Mucosa of descending colon (tissue), 3 donors: ENCODE measurements around the gene ENPP6. TPM values are rescaled to one million over a fixed set of nuclear protein-coding genes. Genes with fewer than 3 reads are reported as not detected.

Experiments used
- ATAC-seq: fragments of 200-7000 bp; cut with Tn5 transposase; one replicate; pipeline ENCODE4 v1.9.1; 2020; ENCODE audit warnings: mild to moderate bottlenecking, moderate library complexity
- DNase-seq, 3 donors: peaks; one replicate each; pipeline ENCODE4 v3.0.0-alpha.2; 2020
- H3K36me3 ChIP-seq: fragments of 200-600 bp; one replicate; pipeline ENCODE4 v1.8.0; 2021; ENCODE audit warnings: low read depth, mild to moderate bottlenecking
- H3K4me1 ChIP-seq: fragments of 200-600 bp; one replicate; pipeline ENCODE4 v1.8.0; 2021; ENCODE audit warnings: low read depth, mild to moderate bottlenecking
- H3K4me3 ChIP-seq: fragments of 200-600 bp; one replicate; pipeline ENCODE4 v1.8.0; 2021; ENCODE audit warnings: mild to moderate bottlenecking
- H3K9me3 ChIP-seq: fragments of 200-600 bp; one replicate; pipeline ENCODE4 v1.8.0; 2021; ENCODE audit warnings: mild to moderate bottlenecking
- CTCF ChIP-seq: fragments of 200-600 bp; IDR thresholded peaks from one replicate; pipeline ENCODE4 v1.8.0; 2022; ENCODE audit warnings: antibody characterized with exemption, mild to moderate bottlenecking
- intact Hi-C, 2 donors: fragments of 100-400 bp; cut with DNase I in 1 of 2; cut with micrococcal nuclease in 1 of 2; formaldehyde crosslinking; loops; one replicate each; pipeline versions ENCODE4 v1.11.0 to v1.11.1; 2022; cut with DNase I, micrococcal nuclease
- total RNA-seq, 3 donors: library from RNA; stranded (reverse); fragmentation: NEBNext Ultra II Directional in 2 of 3; extraction: Animal tissue kit (Norgen Biotek cat#: 25700) in 2 of 3; gene quantifications; one replicate each; pipeline versions ENCODE4 v1.2.1 to v1.2.4, GENCODE V29; 2021 to 2023
- donor health status: DM: no; HTN: no; CAD: no; lungs with moderate emphysema.
- donor health status: DM: no; HTN: no; CAD: no.
- donor health status: DM: no; HTN: yes; CAD: no.

Gene ENPP6
- total RNA-seq, 3 donors from 2014 or later = 0.35 to 0.57 (median 0.43) TPM

- TF ChIP-seq CTCF = no peak
- intact Hi-C loops = loop anchor here in 1 of 2 donors (10.0 kb wide), 1 partner anchor 255 kb away; no protein-coding TSS in a partner anchor
- H3K36me3 ChIP-seq = no peaks in the 10 kb centered on the region
- ATAC-seq (no peak), DNase-seq (no peak)
- H3K4me1 ChIP-seq = no peaks in the 10 kb centered on the region
- no peaks in the 10 kb centered on the region for H3K9me3 ChIP-seq
- H3K4me3 ChIP-seq = no peak overlapping the region
Observed at GRCh38 chr4:184099535-184099966, 118.1 kb downstream of the ENPP6 start.

GRCh38 chr4:184099000-184099399 lies 118.7 kb downstream of the ENPP6 start:
- Histone ChIP-seq H3K36me3 (no peaks in the 10 kb centered on the region), H3K9me3 (no peaks in the 10 kb centered on the region), H3K4me3 (no peak overlapping the region), H3K4me1 (no peaks in the 10 kb centered on the region)
- ATAC-seq (no peak), DNase-seq (no peak)
- intact Hi-C loops = loop anchor here in 1 of 2 donors (10.0 kb wide), 1 partner anchor 254 kb away; no protein-coding TSS in a partner anchor
- TF ChIP-seq CTCF = no peak

- H3K9me3 ChIP-seq = no peaks in the 10 kb centered on the region
- no peak for ATAC-seq
- no peak overlapping the region for H3K4me3 ChIP-seq
- no peaks in the 10 kb centered on the region for H3K4me1 ChIP-seq
- no peaks in the 10 kb centered on the region for H3K36me3 ChIP-seq
- no peak for DNase-seq
- TF ChIP-seq CTCF = no peak
- intact Hi-C loops = loop anchor here in 1 of 2 donors (10.0 kb wide), 1 partner anchor 253 kb away; no protein-coding TSS in a partner anchor
Observed at GRCh38 chr4:184097815-184098214, 119.9 kb downstream of the ENPP6 start.

- Histone ChIP-seq H3K9me3 (no peaks in the 10 kb centered on the region), H3K4me1 (no peaks in the 10 kb centered on the region), H3K4me3 (no peak overlapping the region), H3K36me3 (no peaks in the 10 kb centered on the region)
- DNase-seq (peak; percentile 44 to 69 (median 58)), ATAC-seq (peak; percentile 77)
- intact Hi-C loops = loop anchor here in 1 of 2 donors (10.0 kb wide), 1 partner anchor 252 kb away; no protein-coding TSS in a partner anchor
- no peak for TF ChIP-seq CTCF
Observed at GRCh38 chr4:184097241-184097605, 120.5 kb downstream of the ENPP6 start.

GRCh38 chr4:184096561-184097240 lies 121.0 kb downstream of the ENPP6 start:
- no peaks in the 10 kb centered on the region for H3K9me3 ChIP-seq
- DNase-seq (no peak), ATAC-seq (no peak)
- H3K4me1 ChIP-seq = no peaks in the 10 kb centered on the region
- H3K4me3 ChIP-seq = no peak overlapping the region
- intact Hi-C loops = loop anchor here in 1 of 2 donors (10.0 kb wide), 1 partner anchor 252 kb away; no protein-coding TSS in a partner anchor
- H3K36me3 ChIP-seq = no peaks in the 10 kb centered on the region
- TF ChIP-seq CTCF = no peak
